ENCODE measurements around the gene VAMP5.
A peak's percentile ranks its signal among the peaks of the same experiment; 100 is the strongest.
"Not testable (repeated sequence)": the region's sequence is repeated elsewhere in the genome, so short reads cannot be mapped to it uniquely, and the experiment has no call there.

The VAMP5 gene

GRCh38 chr2:85601771-85602475 lies 17.7 kb downstream of the VAMP5 start:
- no peak for DNase-seq (ENCODE audit: low read depth)

GRCh38 chr2:85602476-85603234 lies 18.4 kb downstream of the VAMP5 start, which contains the start of gene TMEM150A:
Gene TMEM150A, minus strand, starts transcription at chr2:85602698. Its CDS starts 750 bp downstream, at chr2:85601948.
- DNase-seq (ENCODE audit: low read depth), result peak; percentile 82

- not testable (repeated sequence) for DNase-seq (ENCODE audit: low read depth)
These were observed 19.9 kb downstream of the VAMP5 start for GRCh38 chr2:85604133-85604444.

GRCh38 chr2:85604568-85605339 lies 20.5 kb downstream of the VAMP5 start:
- no peak for DNase-seq (ENCODE audit: low read depth)

- no peak for DNase-seq (ENCODE audit: low read depth)
These were observed 21.3 kb downstream of the VAMP5 start for GRCh38 chr2:85605406-85606115.

GRCh38 chr2:85606116-85606455 lies 21.9 kb downstream of the VAMP5 start:
- no peak for DNase-seq (ENCODE audit: low read depth)

GRCh38 chr2:85607268-85608215 lies 23.3 kb downstream of the VAMP5 start:
- no peak for DNase-seq (ENCODE audit: low read depth)

GRCh38 chr2:85611217-85611704 lies 27.0 kb downstream of the VAMP5 start:
- DNase-seq (ENCODE audit: low read depth), result no peak

GRCh38 chr2:85611705-85612587 lies 27.7 kb downstream of the VAMP5 start, which contains the start of gene C2orf68:
Gene C2orf68, minus strand, starts transcription at chr2:85612066. Its CDS starts 82 bp downstream, at chr2:85611984.
- peak; percentile 79 for DNase-seq (ENCODE audit: low read depth)

GRCh38 chr2:85613717-85614515 lies 29.7 kb downstream of the VAMP5 start:
- DNase-seq (ENCODE audit: low read depth), result no peak

GRCh38 chr2:85614757-85615156 lies 30.5 kb downstream of the VAMP5 start:
- not testable (repeated sequence) for DNase-seq (ENCODE audit: low read depth)

- DNase-seq (ENCODE audit: low read depth), result no peak
These were observed 31.1 kb downstream of the VAMP5 start for GRCh38 chr2:85615413-85615728.

GRCh38 chr2:85617723-85618122 lies 33.5 kb downstream of the VAMP5 start:
- DNase-seq (ENCODE audit: low read depth), result not testable (repeated sequence)

GRCh38 chr2:85619617-85620016 lies 35.4 kb downstream of the VAMP5 start:
- no peak for DNase-seq (ENCODE audit: low read depth)

- no peak for DNase-seq (ENCODE audit: low read depth)
These were observed 37.1 kb downstream of the VAMP5 start for GRCh38 chr2:85621338-85621737.

- no peak for DNase-seq (ENCODE audit: low read depth)
These were observed 39.8 kb downstream of the VAMP5 start for GRCh38 chr2:85623991-85624390.

- DNase-seq (ENCODE audit: low read depth), result no peak
These were observed 44.4 kb downstream of the VAMP5 start for GRCh38 chr2:85628658-85629057.

- DNase-seq (ENCODE audit: low read depth), result no peak
These were observed 47.1 kb downstream of the VAMP5 start for GRCh38 chr2:85631316-85631715.

GRCh38 chr2:85635011-85635410 lies 50.8 kb downstream of the VAMP5 start:
- DNase-seq (ENCODE audit: low read depth), result no peak
